HG03045 (cell line): ENCODE data around the gene NOS3.
"Not testable (repeated sequence)": the region's sequence is repeated elsewhere in the genome, so short reads cannot be mapped to it uniquely, and the experiment has no call there.

Experiments
- ATAC-seq: cut with Tn5 transposase; IDR thresholded peaks from one replicate; pipeline ENCODE4 v1.9.1; 2021; ENCODE audit warnings: mild to moderate bottlenecking, moderate library complexity; ENCODE audit not compliant: unreplicated experiment

The NOS3 gene

GRCh38 chr7:150997817-150998216 lies 7.0 kb downstream of the NOS3 start:
- ATAC-seq, result no peak

- ATAC-seq, result no peak
Measured at GRCh38 chr7:150998341-150998740, 7.5 kb downstream of the NOS3 start.

GRCh38 chr7:150999001-150999400 lies 8.2 kb downstream of the NOS3 start:
- ATAC-seq, result no peak

GRCh38 chr7:150999497-151000230 lies 8.8 kb downstream of the NOS3 start:
- no peak for ATAC-seq

- ATAC-seq, result no peak
Measured at GRCh38 chr7:151000897-151001495, 10.2 kb downstream of the NOS3 start.

GRCh38 chr7:151001546-151001945 lies 10.7 kb downstream of the NOS3 start:
- no peak for ATAC-seq

- ATAC-seq, result no peak
Measured at GRCh38 chr7:151003572-151003971, 12.8 kb downstream of the NOS3 start.

GRCh38 chr7:151005566-151005965 lies 14.7 kb downstream of the NOS3 start:
- no peak for ATAC-seq

- no peak for ATAC-seq
Measured at GRCh38 chr7:151006590-151007300, 15.9 kb downstream of the NOS3 start.

- ATAC-seq, result no peak
Measured at GRCh38 chr7:151007469-151007898, 16.7 kb downstream of the NOS3 start.

GRCh38 chr7:151008143-151008510 lies 17.3 kb downstream of the NOS3 start:
- no peak for ATAC-seq

- ATAC-seq, result peak; percentile 77
Measured at GRCh38 chr7:151008511-151009323, 17.9 kb downstream of the NOS3 start.

GRCh38 chr7:151009327-151010036 lies 18.7 kb downstream of the NOS3 start:
- ATAC-seq, result no peak

- ATAC-seq, result no peak
Measured at GRCh38 chr7:151010037-151010306, 19.2 kb downstream of the NOS3 start.

- no peak for ATAC-seq
Measured at GRCh38 chr7:151010307-151011096, 19.7 kb downstream of the NOS3 start.

- ATAC-seq, result no peak
Measured at GRCh38 chr7:151011097-151011409, 20.2 kb downstream of the NOS3 start.

GRCh38 chr7:151011616-151012015 lies 20.8 kb downstream of the NOS3 start:
- ATAC-seq, result not testable (repeated sequence)

- ATAC-seq, result no peak
Measured at GRCh38 chr7:151012031-151012692, 21.3 kb downstream of the NOS3 start.

GRCh38 chr7:151012911-151013347 lies 22.1 kb downstream of the NOS3 start:
- no peak for ATAC-seq

GRCh38 chr7:151013356-151013732 lies 22.5 kb downstream of the NOS3 start:
- ATAC-seq, result no peak
